ENCODE results near the gene SCAF4.
A peak's percentile ranks its signal among the peaks of the same experiment; 100 is the strongest.

The SCAF4 gene

GRCh38 chr21:31752967-31753366, 21.0 kb upstream of the SCAF4 start:
- H3K36me3 ChIP-seq (ENCODE audit: low read depth) = no peaks in the 10 kb centered on the region
- no peaks in the 10 kb centered on the region for H3K27me3 ChIP-seq (ENCODE audit: insufficient read depth, poor library complexity, severe bottlenecking)
- no peaks in the 10 kb centered on the region for H3K4me1 ChIP-seq (ENCODE audit: insufficient read depth, poor library complexity, severe bottlenecking)
- no peak overlapping the region for H3K4me3 ChIP-seq (ENCODE audit: severe bottlenecking)
- H3K27ac ChIP-seq (ENCODE audit: poor library complexity, severe bottlenecking) = no peak overlapping the region
- no peak for DNase-seq (ENCODE audit: low spot score)
- ATAC-seq (ENCODE audit: low read depth) = no peak
- TF ChIP-seq CTCF (IDR thresholded peaks at IDR 0.05; ENCODE audit: poor library complexity, severe bottlenecking) = no peak
- H3K9me3 ChIP-seq (ENCODE audit: severe bottlenecking) = no peaks in the 10 kb centered on the region

DNA sequence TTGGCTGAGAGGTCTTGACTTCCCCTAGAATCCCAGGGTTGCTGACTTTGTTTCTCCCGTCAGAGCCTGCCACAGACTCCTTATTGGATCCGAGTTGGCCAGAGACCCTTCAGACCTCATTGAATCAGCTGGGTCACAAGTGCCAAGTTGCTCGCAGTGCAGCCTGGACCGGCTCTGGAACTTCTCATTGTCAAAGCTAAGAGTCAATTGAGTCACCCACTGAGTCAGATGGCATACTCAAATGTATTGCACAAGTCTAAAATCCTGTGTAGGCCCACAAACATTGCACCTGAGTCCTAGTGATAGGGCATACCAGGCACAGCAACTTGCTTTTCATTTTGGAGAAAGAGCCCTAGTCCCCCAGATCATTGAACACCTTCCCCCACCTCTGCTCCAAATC, 20.4 kb upstream of the SCAF4 start:
- Histone ChIP-seq H3K36me3 (ENCODE audit: low read depth) (no peaks in the 10 kb centered on the region), H3K27ac (ENCODE audit: poor library complexity, severe bottlenecking) (no peak overlapping the region), H3K27me3 (ENCODE audit: insufficient read depth, poor library complexity, severe bottlenecking) (no peaks in the 10 kb centered on the region), H3K4me1 (ENCODE audit: insufficient read depth, poor library complexity, severe bottlenecking) (no peaks in the 10 kb centered on the region), H3K9me3 (ENCODE audit: severe bottlenecking) (no peaks in the 10 kb centered on the region), H3K4me3 (ENCODE audit: severe bottlenecking) (no peak overlapping the region)
- DNase-seq (ENCODE audit: low spot score) = no peak
- TF ChIP-seq CTCF (IDR thresholded peaks at IDR 0.05; ENCODE audit: poor library complexity, severe bottlenecking) = no peak
- ATAC-seq (ENCODE audit: low read depth) = peak; percentile 93

- Histone ChIP-seq H3K4me3 (ENCODE audit: severe bottlenecking) (no peak overlapping the region), H3K27me3 (ENCODE audit: insufficient read depth, poor library complexity, severe bottlenecking) (no peaks in the 10 kb centered on the region), H3K4me1 (ENCODE audit: insufficient read depth, poor library complexity, severe bottlenecking) (no peaks in the 10 kb centered on the region), H3K36me3 (ENCODE audit: low read depth) (no peaks in the 10 kb centered on the region), H3K9me3 (ENCODE audit: severe bottlenecking) (no peaks in the 10 kb centered on the region), H3K27ac (ENCODE audit: poor library complexity, severe bottlenecking) (no peak overlapping the region)
- TF ChIP-seq CTCF (IDR thresholded peaks at IDR 0.05; ENCODE audit: poor library complexity, severe bottlenecking) = no peak
- DNase-seq (ENCODE audit: low spot score) (no peak), ATAC-seq (ENCODE audit: low read depth) (peak; percentile 38; the same call in 1 of the 3 replicates)
Measured at GRCh38 chr21:31750843-31751242, 18.9 kb upstream of the SCAF4 start.

GRCh38 chr21:31744182-31744800, 12.4 kb upstream of the SCAF4 start:
- ATAC-seq (ENCODE audit: low read depth) (no peak), DNase-seq (ENCODE audit: low spot score) (no peak)
- TF ChIP-seq CTCF (IDR thresholded peaks at IDR 0.05; ENCODE audit: poor library complexity, severe bottlenecking) = no peak
- Histone ChIP-seq H3K27ac (ENCODE audit: poor library complexity, severe bottlenecking) (no peak overlapping the region), H3K27me3 (ENCODE audit: insufficient read depth, poor library complexity, severe bottlenecking) (no peaks in the 10 kb centered on the region), H3K9me3 (ENCODE audit: severe bottlenecking) (no peaks in the 10 kb centered on the region), H3K4me1 (ENCODE audit: insufficient read depth, poor library complexity, severe bottlenecking) (no peaks in the 10 kb centered on the region), H3K4me3 (ENCODE audit: severe bottlenecking) (no peak overlapping the region), H3K36me3 (ENCODE audit: low read depth) (no peaks in the 10 kb centered on the region)

- H3K27me3 ChIP-seq (ENCODE audit: insufficient read depth, poor library complexity, severe bottlenecking) = no peaks in the 10 kb centered on the region
- DNase-seq (ENCODE audit: low spot score) = no peak
- no peak overlapping the region for H3K27ac ChIP-seq (ENCODE audit: poor library complexity, severe bottlenecking)
- ATAC-seq (ENCODE audit: low read depth) = no peak
- H3K36me3 ChIP-seq (ENCODE audit: low read depth) = no peaks in the 10 kb centered on the region
- TF ChIP-seq CTCF (IDR thresholded peaks at IDR 0.05; ENCODE audit: poor library complexity, severe bottlenecking) = no peak
- no peaks in the 10 kb centered on the region for H3K4me1 ChIP-seq (ENCODE audit: insufficient read depth, poor library complexity, severe bottlenecking)
- H3K4me3 ChIP-seq (ENCODE audit: severe bottlenecking) = no peak overlapping the region
- H3K9me3 ChIP-seq (ENCODE audit: severe bottlenecking) = no peaks in the 10 kb centered on the region
Measured at GRCh38 chr21:31743712-31744111, 11.8 kb upstream of the SCAF4 start.
